ENCODE measurements around the gene UBAC1. TPM values are rescaled to one million over a fixed set of nuclear protein-coding genes. Genes with fewer than 3 reads are reported as not detected.

The UBAC1 gene
- polyA plus RNA-seq, 1 donor from 2014 or later = 92.3 TPM

- H3K4me3 ChIP-seq (ENCODE audit: low read length) = no peak overlapping the region
- H3K36me3 ChIP-seq (ENCODE audit: insufficient read depth, low read length) = no peaks in the 10 kb centered on the region
- no peaks in the 10 kb centered on the region for H4K20me1 ChIP-seq (ENCODE audit: insufficient read depth)
- peak overlapping the region; percentile 14 for H3K27ac ChIP-seq (ENCODE audit: low read length)
- H3F3A ChIP-seq (ENCODE audit: insufficient read depth, low read length, poor library complexity, severe bottlenecking) = no peaks in the 10 kb centered on the region
- H3K9ac ChIP-seq (ENCODE audit: low read length) = peak overlapping the region; percentile 17
- no peaks in the 10 kb centered on the region for H3K79me2 ChIP-seq (replicated peaks; ENCODE audit: insufficient read depth, low read length)
- no peaks in the 10 kb centered on the region for H3K27me3 ChIP-seq (ENCODE audit: insufficient read depth, low read depth, low read length)
- no peaks in the 10 kb centered on the region for H3K9me3 ChIP-seq (ENCODE audit: low read length)
- no peaks in the 10 kb centered on the region for H3K9me2 ChIP-seq (ENCODE audit: insufficient read depth, low read length)
- H3K4me2 ChIP-seq (ENCODE audit: low read length) = no peak overlapping the region
- no peak overlapping the region for H2AFZ ChIP-seq (ENCODE audit: low read depth, low read length)
- TF ChIP-seq POLR2AphosphoS5 (IDR thresholded peaks at IDR 0.05) = peak; percentile 59
- TF ChIP-seq MXI1 (conservative IDR thresholded peaks at IDR 0.05; ENCODE audit: poor library complexity, severe bottlenecking) = peak; percentile 16
- TF ChIP-seq REST (IDR thresholded peaks at IDR 0.05; ENCODE audit: borderline replicate concordance) = no peak
- TF ChIP-seq TAF1 (IDR thresholded peaks at IDR 0.05; ENCODE audit: low read depth) = no peak
- no peak for TF ChIP-seq SMC3 (conservative IDR thresholded peaks at IDR 0.05; ENCODE audit: poor library complexity)
- no peak for TF ChIP-seq RAD21 (conservative IDR thresholded peaks at IDR 0.05)
- no peak for TF ChIP-seq EP300 (conservative IDR thresholded peaks at IDR 0.05; ENCODE audit: poor library complexity, severe bottlenecking)
- no peak for TF ChIP-seq EZH2 (IDR thresholded peaks at IDR 0.05; ENCODE audit: borderline replicate concordance, insufficient read depth, low read length, poor library complexity, severe bottlenecking)
- TF ChIP-seq CTCF (IDR thresholded peaks at IDR 0.05; ENCODE audit: poor library complexity, severe bottlenecking) = no peak
Measured at GRCh38 chr9:136007276-136007933, 46.2 kb upstream of the UBAC1 start.

DNA sequence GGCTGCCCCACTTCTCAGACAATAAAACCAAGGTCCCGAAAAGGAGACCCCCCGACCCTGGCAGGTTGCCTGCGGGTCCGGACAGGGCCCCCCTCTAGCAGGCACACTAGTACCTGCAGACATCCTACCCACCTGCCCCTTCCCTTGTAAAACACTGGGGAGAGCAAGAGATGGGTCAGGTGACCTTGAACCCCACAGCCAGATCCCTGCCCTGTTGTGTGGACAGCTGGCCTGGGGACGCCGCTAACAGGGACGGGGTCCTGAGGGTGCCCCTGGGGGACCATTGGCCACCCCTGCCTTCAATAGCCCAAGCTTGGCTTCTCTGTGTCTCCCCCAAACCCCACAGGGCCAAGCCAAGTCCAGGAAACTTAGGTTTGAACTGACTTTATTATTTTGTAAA lies 45.0 kb upstream of the UBAC1 start:
- no peaks in the 10 kb centered on the region for H4K20me1 ChIP-seq (ENCODE audit: insufficient read depth)
- no peak overlapping the region for H3K4me2 ChIP-seq (ENCODE audit: low read length)
- H3K36me3 ChIP-seq (ENCODE audit: insufficient read depth, low read length) = no peaks in the 10 kb centered on the region
- TF ChIP-seq CTCF (IDR thresholded peaks at IDR 0.05; ENCODE audit: poor library complexity, severe bottlenecking) (no peak), SMC3 (conservative IDR thresholded peaks at IDR 0.05; ENCODE audit: poor library complexity) (no peak), EZH2 (IDR thresholded peaks at IDR 0.05; ENCODE audit: borderline replicate concordance, insufficient read depth, low read length, poor library complexity, severe bottlenecking) (no peak), POLR2AphosphoS5 (IDR thresholded peaks at IDR 0.05) (no peak), RAD21 (conservative IDR thresholded peaks at IDR 0.05) (no peak), EP300 (conservative IDR thresholded peaks at IDR 0.05; ENCODE audit: poor library complexity, severe bottlenecking) (no peak), TAF1 (IDR thresholded peaks at IDR 0.05; ENCODE audit: low read depth) (no peak), MXI1 (conservative IDR thresholded peaks at IDR 0.05; ENCODE audit: poor library complexity, severe bottlenecking) (no peak), REST (IDR thresholded peaks at IDR 0.05; ENCODE audit: borderline replicate concordance) (no peak)
- H3K79me2 ChIP-seq (replicated peaks; ENCODE audit: insufficient read depth, low read length) = no peaks in the 10 kb centered on the region
- H3K4me3 ChIP-seq (ENCODE audit: low read length) = no peak overlapping the region
- no peak overlapping the region for H3K27ac ChIP-seq (ENCODE audit: low read length)
- H2AFZ ChIP-seq (ENCODE audit: low read depth, low read length) = no peak overlapping the region
- no peaks in the 10 kb centered on the region for H3K27me3 ChIP-seq (ENCODE audit: insufficient read depth, low read depth, low read length)
- no peak overlapping the region for H3K9ac ChIP-seq (ENCODE audit: low read length)
- H3K9me2 ChIP-seq (ENCODE audit: insufficient read depth, low read length) = no peaks in the 10 kb centered on the region
- H3K9me3 ChIP-seq (ENCODE audit: low read length) = no peaks in the 10 kb centered on the region
- H3F3A ChIP-seq (ENCODE audit: insufficient read depth, low read length, poor library complexity, severe bottlenecking) = no peaks in the 10 kb centered on the region
